ENCODE data around the gene APCDD1.

APCDD1 gene

GRCh38 chr18:10515456-10515855 is 61.0 kb downstream of the APCDD1 start:
- no peak for TF ChIP-seq CTCF (IDR thresholded peaks at IDR 0.05; ENCODE audit: borderline replicate concordance, insufficient read depth, low read depth, low read length)
- no peak overlapping the region for H3K4me3 ChIP-seq (ENCODE audit: low read depth, low read length)

GRCh38 chr18:10516078-10516477 is 61.6 kb downstream of the APCDD1 start:
- no peak overlapping the region for H3K4me3 ChIP-seq (ENCODE audit: low read depth, low read length)
- TF ChIP-seq CTCF (IDR thresholded peaks at IDR 0.05; ENCODE audit: borderline replicate concordance, insufficient read depth, low read depth, low read length), result no peak

- no peak for TF ChIP-seq CTCF (IDR thresholded peaks at IDR 0.05; ENCODE audit: borderline replicate concordance, insufficient read depth, low read depth, low read length)
- no peak overlapping the region for H3K4me3 ChIP-seq (ENCODE audit: low read depth, low read length)
Observed at GRCh38 chr18:10518595-10519255, 64.3 kb downstream of the APCDD1 start.

GRCh38 chr18:10519366-10519765 is 64.9 kb downstream of the APCDD1 start:
- TF ChIP-seq CTCF (IDR thresholded peaks at IDR 0.05; ENCODE audit: borderline replicate concordance, insufficient read depth, low read depth, low read length), result no peak
- no peak overlapping the region for H3K4me3 ChIP-seq (ENCODE audit: low read depth, low read length)

- peak; percentile 80 for TF ChIP-seq CTCF (IDR thresholded peaks at IDR 0.05; ENCODE audit: borderline replicate concordance, insufficient read depth, low read depth, low read length)
Observed at GRCh38 chr18:10519999-10520935, 65.8 kb downstream of the APCDD1 start.

GRCh38 chr18:10521566-10521965 is 67.1 kb downstream of the APCDD1 start:
- no peak overlapping the region for H3K4me3 ChIP-seq (ENCODE audit: low read depth, low read length)
- no peak for TF ChIP-seq CTCF (IDR thresholded peaks at IDR 0.05; ENCODE audit: borderline replicate concordance, insufficient read depth, low read depth, low read length)

More at GRCh38 chr18:10519999-10520935, 65.8 kb downstream of the APCDD1 start:
- no peak overlapping the region for H3K4me3 ChIP-seq (ENCODE audit: low read depth, low read length)
